Muscle of back (tissue), 13 donors: ENCODE data around the gene COL8A2. TPM values are rescaled to one million over a fixed set of nuclear protein-coding genes. Genes with fewer than 3 reads are reported as not detected.

Experiments used
- DNase-seq, 3 donors: peaks; one replicate each; pipeline versions ENCODE4 v3.0.0 to v3.0.0-alpha.2; 2013
- long read RNA-seq, 9 donors: transcript quantifications; one replicate each; lab custom pipeline, GENCODE V29; 2026
- polyA plus RNA-seq, 10 donors: library from polyadenylated mRNA; unstranded; fragments of 120-200 nt; gene quantifications; one replicate each; pipeline ENCODE4 v1.2.1, GENCODE V29; 2013; ENCODE audit not compliant: insufficient read length in 10 of 10

COL8A2 gene
- polyA plus RNA-seq = 10 to 100 TPM in 8 of 10 donors, 1 to 10 TPM in 2; 5.5 to 35.9 (median 16.9) TPM
- long read RNA-seq, donor 1, full-length matches to known transcripts = 6 of 6 reads
- long read RNA-seq, donor 1, partial matches to known transcripts = 0 of 6 reads
- long read RNA-seq, donor 1, other reads (novel, unspliced or antisense) = 0 of 6 reads
- long read RNA-seq, donor 2, full-length matches to known transcripts = 4 of 4 reads
- long read RNA-seq, donor 2, partial matches to known transcripts = 0 of 4 reads
- long read RNA-seq, donor 2, other reads (novel, unspliced or antisense) = 0 of 4 reads
- long read RNA-seq, donor 3 = 0 reads
- long read RNA-seq, donor 4, full-length matches to known transcripts = 9 of 9 reads
- long read RNA-seq, donor 4, partial matches to known transcripts = 0 of 9 reads
- long read RNA-seq, donor 4, other reads (novel, unspliced or antisense) = 0 of 9 reads
- long read RNA-seq, donor 5, full-length matches to known transcripts = 4 of 10 reads
- long read RNA-seq, donor 5, partial matches to known transcripts = 6 of 10 reads
- long read RNA-seq, donor 5, other reads (novel, unspliced or antisense) = 0 of 10 reads
- long read RNA-seq, donor 6, full-length matches to known transcripts = 9 of 9 reads
- long read RNA-seq, donor 6, partial matches to known transcripts = 0 of 9 reads
- long read RNA-seq, donor 6, other reads (novel, unspliced or antisense) = 0 of 9 reads
- long read RNA-seq, donor 7, full-length matches to known transcripts = 5 of 5 reads
- long read RNA-seq, donor 7, partial matches to known transcripts = 0 of 5 reads
- long read RNA-seq, donor 7, other reads (novel, unspliced or antisense) = 0 of 5 reads
- long read RNA-seq, donor 8, full-length matches to known transcripts = 3 of 3 reads
- long read RNA-seq, donor 8, partial matches to known transcripts = 0 of 3 reads
- long read RNA-seq, donor 8, other reads (novel, unspliced or antisense) = 0 of 3 reads
- long read RNA-seq, donor 9 = 0 reads

DNA sequence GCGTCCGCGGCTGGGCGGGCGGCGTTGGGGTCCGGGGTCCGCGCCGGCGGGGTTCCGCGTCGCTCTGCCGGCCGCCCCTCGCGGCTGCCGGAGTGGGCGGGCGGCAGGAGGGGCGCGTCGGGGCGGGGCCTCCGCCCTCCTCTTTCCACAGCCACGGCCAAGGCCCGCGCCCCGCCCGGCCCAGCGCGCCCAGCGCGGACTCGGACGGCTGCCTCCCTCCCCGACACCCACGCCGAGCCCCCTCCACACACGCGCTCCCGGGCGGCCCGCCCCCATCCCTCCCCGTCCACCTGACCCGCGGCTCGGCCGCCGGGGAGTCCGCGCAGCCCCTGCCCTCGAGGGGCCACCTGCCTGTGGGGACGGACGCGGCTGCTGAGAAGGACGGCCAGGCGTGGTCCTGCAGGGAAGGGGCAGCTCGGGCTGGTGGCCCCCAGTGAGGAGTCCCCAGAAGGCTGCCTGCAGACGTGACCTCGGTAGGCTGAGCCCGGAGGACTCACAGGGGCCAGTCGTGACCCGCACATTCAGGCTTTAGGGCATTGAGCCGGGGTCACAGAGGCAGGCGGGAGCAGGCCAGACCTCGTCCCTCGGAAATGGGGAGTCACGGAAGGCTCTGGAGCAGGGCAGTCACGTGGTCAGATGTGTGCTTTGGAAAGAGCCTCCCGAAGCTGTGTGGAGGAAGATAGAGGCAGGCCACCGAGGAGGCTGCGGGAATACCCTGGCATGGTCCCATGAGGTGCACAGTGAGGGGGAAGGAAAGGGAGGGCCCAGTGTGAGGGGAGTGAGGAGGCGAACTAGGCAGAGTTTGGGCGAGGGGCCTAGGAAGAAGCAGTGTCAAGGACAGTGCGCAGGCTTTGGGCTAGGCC, at the start of gene COL8A2:
COL8A2 (minus strand) TSS at position 94 of the 863 bp plus-strand sequence. CDS start 24,980 bp downstream, outside the sequence.
- DNase-seq = peak in 2 of 3 donors; percentile 73 to 84

DNA sequence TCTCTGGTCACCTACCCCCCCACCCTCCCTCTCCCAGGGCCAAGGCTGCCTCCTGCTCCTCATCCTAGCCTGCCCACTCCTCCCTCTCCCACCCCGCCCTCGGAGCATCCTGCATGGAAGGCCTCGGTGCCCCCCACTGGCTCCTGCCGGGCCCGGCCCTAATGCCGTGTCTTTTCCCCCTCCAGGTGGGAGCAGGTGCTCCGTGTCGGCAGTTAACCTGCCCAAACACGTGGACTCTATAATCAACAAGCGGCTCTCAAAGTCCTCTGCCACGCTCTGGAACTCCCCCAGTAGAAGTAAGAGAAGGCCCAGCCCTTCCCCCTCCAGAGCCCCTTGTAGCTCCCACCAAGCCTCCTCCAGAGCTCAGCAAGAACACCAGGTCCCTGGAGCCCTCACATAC, 49.7 kb upstream of the COL8A2 start:
- no peak for DNase-seq

DNA sequence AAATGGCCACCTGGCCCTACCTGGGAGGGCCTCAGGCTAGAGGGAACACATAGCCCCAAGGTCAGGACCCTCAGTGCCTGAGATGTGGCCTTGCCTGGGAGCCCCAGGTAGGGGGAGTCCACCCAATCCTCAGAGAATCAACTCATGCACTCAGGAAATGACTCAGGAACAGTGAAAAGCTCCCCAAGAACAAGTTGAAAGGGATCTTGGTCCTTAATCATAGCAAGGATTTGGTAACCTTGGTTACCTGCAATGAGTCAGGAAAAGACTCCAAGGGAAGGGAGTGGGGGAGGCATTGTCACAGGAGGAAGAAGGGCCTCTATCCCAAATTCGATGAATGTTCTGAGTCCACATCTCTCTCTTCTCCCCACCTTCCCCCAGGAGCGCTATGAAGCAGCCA, 48.0 kb upstream of the COL8A2 start:
- peak in 1 of 3 donors; percentile 59 for DNase-seq

DNA sequence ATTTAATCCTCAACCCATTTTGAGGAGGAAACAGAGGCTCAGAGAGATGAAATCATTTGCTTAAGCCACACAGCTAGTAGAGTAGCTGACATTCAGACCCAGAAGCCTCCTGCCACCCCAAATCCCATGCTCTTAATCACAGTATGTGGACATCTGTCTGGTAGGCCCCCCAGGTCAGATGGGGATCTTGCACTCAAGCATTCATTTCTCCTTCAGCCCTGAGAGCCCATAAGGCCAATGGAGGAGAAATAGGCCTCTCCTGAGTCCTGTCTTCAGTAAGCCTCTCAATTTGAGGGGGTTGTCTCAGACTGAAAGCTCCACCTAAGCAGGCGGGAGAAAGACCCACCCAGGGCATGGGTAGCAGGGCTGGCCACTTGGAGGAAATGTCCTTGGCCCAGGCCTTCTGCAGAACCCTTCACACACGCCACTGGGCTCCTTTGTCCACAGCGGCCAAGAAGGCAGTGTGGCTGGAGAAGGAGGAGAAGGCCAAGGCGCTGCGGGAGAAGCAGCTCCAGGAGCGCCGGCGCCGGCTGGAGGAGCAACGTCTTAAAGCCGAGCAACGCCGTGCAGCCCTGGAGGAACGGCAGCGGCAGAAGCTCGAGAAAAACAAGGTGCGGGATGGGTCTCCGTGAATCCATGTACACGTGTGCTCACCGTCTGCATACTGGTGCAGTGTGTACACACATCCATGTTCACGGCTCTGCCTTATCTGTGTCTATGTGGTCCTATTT, 47.2 kb upstream of the COL8A2 start:
- no peak for DNase-seq

DNA sequence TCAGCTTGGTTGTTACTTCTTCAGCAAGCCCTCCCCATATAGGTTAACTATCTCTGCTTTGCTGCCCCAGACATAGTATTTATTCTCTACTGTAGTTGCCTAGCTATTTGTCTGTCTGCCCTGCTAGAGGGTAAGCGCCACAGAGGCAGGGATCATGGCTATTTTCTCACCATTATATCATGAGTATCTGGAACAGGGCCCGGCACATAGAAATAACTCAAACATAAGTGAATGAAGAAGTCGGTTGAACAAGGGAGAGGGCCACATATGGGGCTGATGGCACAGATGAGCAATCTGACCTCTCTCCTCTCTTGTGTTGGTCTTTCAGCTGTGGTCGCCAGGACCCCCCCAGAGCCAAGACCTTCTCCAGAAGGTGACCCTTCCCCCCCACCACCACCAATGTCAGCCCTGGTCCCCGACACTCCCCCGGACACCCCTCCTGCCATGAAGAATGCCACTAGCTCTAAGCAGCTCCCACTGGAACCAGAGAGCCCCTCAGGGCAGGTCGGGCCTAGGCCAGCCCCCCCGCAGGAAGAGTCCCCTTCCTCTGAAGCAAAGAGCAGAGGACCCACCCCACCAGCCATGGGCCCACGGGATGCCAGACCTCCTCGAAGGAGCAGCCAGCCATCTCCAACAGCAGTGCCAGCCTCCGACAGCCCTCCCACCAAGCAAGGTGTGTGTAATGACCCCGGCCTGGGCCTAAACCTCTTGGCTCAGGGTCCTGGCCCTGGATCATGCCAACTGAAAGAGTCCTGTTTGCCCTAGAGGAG, 45.8 kb upstream of the COL8A2 start:
- DNase-seq = no peak

DNA sequence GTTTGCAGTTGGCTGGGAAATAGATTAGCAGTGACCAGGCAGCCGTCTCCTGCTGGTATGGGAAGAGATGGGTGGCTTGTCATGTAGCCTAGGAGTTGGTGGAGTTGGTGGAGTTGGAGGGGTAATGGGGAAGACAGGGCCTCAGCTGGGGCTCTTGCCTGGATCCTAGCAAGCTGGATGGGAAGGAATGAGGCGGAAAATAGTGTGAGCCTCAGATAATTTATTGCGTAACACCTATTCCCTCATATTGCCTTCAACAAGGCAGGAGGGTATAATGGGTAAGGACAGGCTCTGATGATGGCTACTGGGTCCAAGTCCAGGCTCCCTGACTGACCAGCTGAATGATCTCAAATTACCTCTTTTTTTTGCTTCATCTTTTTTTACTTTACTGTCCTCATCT, 43.5 kb upstream of the COL8A2 start:
- DNase-seq = no peak

DNA sequence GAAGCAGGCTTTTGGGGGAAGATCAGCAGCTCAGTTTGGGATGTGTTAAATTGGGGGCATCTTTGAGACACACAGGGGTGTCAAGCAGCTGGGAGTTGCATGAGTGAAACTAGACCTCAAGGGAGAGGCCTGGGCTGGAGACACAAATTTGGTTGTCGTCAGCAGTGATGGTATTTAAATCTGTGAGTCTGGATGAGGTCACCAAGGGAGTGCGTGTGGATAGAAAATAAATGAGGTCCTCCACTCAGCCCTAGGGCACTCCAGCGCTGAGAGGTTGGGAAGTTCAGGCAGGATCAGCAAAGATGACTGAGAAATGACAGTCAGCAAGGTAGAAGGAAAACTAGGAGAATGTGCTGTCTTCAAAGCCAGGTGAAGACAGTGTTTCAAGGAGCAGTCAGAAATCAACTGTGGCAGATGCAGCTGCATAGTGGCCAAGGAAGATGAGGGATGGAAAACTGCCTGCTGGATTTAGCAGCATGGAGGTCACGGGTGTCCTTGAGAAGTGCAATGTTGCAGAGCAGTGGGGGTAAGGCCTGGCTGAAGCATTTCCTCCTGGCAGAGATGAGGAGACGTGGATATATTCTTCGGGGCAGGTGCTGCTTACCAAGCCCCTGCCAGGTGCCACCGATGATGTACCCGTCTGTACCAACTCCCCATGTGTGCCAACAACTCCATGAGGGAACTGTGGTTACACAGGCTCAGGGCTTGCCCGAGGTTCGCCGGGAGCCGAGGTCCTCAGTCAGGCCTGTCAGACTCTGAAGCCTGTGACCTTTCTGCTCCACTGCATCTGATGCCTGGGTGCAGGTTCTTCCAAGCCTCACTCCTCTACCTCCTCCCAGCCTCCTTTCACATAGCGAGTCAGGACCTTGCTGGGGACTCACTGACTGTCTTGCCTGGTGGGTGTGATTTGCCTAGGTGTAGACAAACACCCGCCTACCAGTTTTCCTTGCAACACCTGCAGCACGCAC, 42.2 kb upstream of the COL8A2 start:
- no peak for DNase-seq

DNA sequence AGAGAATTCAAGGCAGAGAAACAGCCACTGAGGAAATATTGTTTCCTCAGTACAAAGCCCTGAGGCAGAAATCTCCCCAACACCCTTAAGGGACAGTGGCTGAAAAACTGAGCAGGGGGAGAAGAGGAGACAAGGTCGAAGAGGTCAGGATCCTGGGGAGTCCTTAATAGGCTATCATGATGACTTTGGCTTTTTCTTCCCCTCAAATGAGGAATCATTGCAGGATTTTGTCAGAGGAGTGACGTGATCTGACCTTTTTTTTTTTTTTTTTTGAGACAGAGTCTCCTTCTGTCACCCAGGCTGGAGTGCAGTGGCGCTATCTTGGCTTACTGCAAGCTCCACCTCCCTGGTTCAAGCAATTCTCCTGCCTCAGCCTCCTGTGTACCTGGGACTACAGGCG, 41.1 kb upstream of the COL8A2 start:
- no peak for DNase-seq

DNA sequence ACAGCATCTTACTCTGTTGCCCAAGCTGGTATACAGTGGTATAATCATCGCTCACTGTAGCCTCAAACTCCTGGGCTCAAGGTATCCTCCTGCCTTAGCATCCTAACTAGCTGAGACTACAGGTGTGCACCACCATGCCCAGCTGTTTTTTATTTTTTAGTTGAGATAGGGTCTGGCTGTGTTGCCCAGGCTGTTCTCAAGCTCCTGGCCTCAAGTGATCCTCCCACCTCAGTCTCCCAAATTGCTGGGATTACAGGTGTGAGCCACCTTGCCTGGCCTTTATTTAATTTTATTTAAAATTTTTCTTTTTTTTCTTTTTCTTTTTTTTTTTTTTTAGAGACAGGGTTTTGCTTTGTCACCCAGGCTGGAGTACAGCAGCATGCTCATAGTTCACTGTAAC, 40.1 kb upstream of the COL8A2 start:
- no peak for DNase-seq

DNA sequence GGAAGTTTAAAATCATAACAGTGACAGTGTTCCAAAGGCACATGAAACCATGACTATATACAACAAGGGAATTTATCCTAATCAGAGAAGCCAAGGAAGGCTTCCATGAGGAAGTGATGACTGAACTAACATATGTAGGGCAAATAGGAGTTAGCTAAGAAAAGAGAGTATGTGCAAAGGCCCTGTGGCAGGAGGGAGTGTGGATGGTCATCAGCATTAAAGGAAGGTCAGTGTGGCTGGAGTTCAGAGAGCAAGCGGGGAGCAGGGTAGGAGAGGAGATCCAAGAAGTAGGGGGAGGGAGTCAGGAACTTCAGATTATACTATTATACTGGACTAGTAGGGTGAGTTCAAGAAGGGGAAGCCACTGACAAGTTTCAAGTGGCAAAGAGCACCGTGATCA, 39.3 kb upstream of the COL8A2 start:
- no peak for DNase-seq

DNA sequence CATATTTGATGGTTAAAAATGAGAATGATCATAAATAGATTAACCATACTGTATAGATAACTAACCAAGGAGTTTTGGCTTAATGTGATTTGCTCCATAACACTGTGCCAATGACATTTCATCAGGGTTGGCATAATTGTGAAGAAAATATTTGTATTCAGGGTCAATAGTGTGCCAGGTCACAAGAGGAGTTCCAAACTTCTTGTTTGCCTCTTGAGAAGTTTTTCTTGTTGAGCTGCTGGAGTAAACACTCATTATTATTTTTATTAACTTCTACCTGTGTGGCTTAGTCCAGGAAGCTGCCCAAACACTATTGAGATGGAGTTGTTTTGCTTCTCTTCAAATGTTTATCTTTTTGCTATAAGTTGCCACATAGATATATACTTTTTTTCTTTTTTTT, 38.4 kb upstream of the COL8A2 start:
- no peak for DNase-seq

DNA sequence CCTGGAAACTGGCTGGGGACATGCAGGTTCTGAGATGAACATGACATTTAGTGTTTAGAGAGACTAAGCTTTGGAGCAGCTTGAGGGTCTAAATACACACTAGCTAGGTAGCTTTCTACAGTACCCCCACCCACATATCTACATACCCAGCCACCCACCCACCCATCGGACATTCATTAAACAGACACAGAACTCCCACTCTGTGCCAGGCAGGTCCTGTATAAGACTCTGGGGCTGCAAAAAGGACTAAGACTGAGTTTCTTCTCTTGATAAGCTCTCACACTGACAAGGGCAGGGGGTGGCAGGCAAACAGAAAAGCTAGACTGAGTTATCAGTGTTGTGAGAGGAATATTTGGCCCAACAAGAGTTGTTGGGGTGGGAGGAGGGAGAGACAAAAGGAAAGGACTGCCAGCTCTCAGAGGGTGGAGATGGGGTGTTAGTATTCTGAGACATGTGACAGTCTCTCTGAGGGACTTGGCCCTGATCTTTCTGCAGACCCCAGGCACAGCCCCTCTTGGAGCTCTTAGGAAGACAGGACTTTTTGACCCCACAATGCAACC, 37.7 kb upstream of the COL8A2 start:
- DNase-seq = no peak

DNA sequence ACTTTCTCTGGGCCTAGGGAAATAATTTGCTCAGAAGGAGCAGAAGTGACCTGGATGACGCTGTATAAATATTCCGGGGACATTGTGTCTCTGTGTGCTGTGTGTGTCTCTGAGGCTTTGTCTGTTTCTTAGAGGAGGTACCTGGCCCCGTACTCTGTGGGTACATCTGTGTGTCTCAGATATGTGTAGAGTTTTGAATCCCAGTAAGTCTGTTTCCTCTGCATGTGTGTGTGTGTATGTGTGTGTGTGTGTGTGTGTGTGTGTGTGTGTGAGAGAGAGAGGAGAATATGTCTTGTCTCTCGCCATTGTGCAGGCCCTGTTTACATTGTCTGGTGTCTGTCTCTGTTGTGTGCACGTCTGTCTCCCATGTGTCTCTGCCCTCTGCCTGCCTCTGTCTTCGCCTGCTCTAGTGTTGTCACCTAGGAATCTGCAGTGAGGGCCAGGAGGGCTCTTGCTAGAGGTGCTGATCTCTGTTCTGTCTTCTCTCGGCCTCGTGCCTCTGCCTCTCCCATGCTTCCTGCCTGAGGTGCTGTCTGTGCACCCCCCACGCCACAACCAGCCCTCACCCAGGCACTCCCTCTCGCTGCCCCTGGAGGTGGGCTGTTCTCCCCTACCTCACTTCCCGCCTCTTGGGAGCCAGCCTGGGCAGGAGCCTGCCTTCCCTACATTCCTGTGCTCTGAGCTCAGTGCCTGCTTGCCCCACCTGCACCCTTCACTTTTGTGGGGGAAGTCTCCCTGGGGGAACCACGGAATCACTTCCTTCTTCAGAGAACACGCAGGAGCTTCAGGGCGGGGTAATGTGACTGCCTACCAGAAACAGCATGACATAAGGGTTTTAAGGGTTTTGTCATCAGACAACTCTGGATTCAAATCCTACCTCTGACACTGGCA, 36.9 kb upstream of the COL8A2 start:
- DNase-seq = no peak

DNA sequence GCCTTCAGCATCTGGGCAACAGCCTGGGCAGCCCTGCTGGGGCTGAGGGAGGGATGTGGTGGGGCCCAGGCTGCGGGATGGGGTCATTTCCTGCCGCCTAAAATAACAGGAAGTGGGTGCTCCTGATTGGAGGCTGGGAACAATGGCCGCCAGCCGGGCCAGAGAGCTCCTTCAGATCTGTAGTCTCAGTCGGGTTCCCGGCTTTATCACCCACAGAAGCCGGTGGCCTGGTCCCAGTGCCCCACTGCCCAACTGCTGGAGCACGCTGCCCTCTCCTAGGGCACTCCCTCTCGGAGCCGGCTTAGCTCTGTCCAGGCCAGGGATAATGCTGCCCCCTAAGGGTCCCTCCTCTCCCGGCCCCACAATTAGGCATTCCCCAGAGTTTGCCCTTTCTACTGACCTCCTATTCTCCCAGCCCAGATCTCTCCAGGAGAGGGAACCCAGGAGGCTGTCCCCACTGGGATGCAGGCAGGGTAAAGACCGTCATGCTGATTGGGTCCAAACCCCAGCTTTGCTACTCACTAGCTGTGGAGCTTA, 36.0 kb upstream of the COL8A2 start:
- DNase-seq = peak; percentile 33 to 78 (median 53)

DNA sequence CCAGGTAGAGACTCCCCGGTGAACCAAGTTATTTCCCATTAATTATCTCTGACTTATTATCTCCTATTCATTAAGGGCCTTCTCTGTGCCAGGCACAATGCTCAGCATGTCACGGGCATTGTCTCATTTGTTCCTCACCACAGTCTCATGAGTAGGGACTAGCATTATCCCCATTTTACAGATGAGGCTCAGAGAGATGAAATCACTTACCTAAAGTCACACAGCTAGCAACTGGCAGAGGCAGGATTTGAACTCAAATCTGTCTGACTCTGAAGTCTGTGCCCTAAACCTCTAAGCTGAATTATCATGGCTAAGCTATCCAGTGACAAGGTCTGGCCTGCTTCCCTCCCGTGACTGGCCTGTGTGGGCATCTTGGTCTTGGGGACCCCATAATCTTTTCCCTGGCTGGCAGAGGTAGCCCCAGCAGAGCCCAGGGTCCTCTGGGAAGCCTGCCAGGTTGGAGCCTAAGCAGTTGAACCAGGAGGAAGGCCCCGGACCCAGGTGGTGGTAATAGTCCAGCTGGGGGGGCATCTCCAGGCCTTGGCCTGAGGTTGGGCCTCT, 35.4 kb upstream of the COL8A2 start:
- no peak for DNase-seq

DNA sequence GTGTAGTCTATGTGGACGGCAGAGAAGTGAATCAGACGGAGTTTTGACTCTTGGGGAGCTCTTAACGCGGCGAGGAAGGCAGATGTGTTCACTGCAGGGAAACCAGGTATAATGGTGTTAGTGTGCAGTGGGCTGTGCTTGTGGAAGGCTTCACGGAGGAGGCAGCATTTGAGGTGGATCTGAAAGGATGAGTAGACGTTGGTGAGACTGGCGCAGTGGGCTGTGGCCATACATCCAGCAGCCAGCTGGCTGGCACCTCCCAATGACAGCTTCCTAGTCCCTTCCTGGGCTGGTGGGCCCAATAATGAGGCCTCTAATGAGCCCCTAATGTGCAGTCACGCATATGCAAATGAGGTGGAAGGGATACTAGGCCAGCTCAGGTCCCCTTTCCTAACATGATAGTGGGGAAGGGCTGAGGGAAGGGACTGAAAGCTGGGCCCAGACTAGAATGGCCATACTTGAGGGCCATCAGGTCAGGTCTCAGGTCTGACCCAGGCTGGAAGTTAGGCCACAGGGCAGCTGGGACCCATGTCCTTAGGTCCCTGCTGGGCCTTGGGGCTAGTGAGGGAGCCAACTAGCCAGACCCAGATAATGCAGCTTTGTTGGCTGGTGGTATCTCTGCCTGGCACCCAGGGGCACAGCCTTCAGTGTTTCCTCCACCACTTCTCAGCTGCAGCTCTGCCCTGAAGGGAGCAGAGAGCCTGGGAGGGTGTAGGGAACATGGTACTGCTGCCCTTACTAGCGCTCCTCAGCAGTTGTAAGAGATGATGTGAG, 34.8 kb upstream of the COL8A2 start:
- DNase-seq = no peak
